Endothelial cell of umbilical vein (primary cell): ENCODE results near the gene RGS11. TPM values are rescaled to one million over a fixed set of nuclear protein-coding genes. Genes with fewer than 3 reads are reported as not detected.

Experiments used
- BruUV-seq: library from RNA; stranded (reverse); fragments of 400-500 nt; replicated peaks from 2 replicates; lab custom pipeline; 2021; lab: Mats Ljungman, UMichigan
- CTCF ChIA-PET: fragments of 300-600, 350-600 bp; sonication (Branson Sonifier 250); formaldehyde crosslinking; loops from one replicate; lab custom pipeline; 2021; ENCODE audit warnings: antibody characterized with exemption, inconsistent platforms; lab: Charles Lee
- POLR2A ChIA-PET: fragments of 300-600, 350-600 bp; sonication (Branson Sonifier 250); formaldehyde crosslinking; loops from one replicate; lab custom pipeline; 2021; ENCODE audit warnings: antibody characterized with exemption, inconsistent platforms; lab: Charles Lee
- DNase-seq: peaks from one replicate; pipeline ENCODE4 v3.0.0-alpha.2; 2011; ENCODE audit warnings: low read depth, low spot score
- FAIRE-seq: peaks from 2 replicates; lab custom pipeline; 2011; peaks lifted over from hg19 to GRCh38; lab: Jason Lieb, UNC
- H2AFZ ChIP-seq: 2 replicates; pipeline ENCODE4 v1.6.0; 2012; ENCODE audit warnings: low read depth, low read length, control low read depth, inconsistent platforms
- H3K27ac ChIP-seq: 2 replicates; pipeline ENCODE4 v1.5.1; 2011; ENCODE audit warnings: low read depth, mild to moderate bottlenecking, control low read depth, low read length, moderate library complexity; ENCODE audit not compliant: insufficient read depth
- H3K27me3 ChIP-seq, 2 experiments: 2 replicates each; pipeline versions ENCODE4 v1.6.0 to v1.6.1; 2011; ENCODE audit warnings: low read length in 2 of 2, mixed read lengths in 1 of 2; ENCODE audit not compliant: control insufficient read depth in 2 of 2, insufficient read depth in 2 of 2
- H3K36me3 ChIP-seq, 2 experiments: 2 replicates in 1 of 2; 3 replicates in 1 of 2; pipeline ENCODE4 v1.5.1; 2011; ENCODE audit warnings: low read length in 2 of 2, mild to moderate bottlenecking in 1 of 2, moderate library complexity in 1 of 2; ENCODE audit not compliant: control insufficient read depth in 2 of 2, insufficient read depth in 2 of 2; ENCODE audit errors: extremely low read depth in 1 of 2
- H3K4me1 ChIP-seq: 3 replicates; pipeline ENCODE4 v1.5.1; 2011; ENCODE audit warnings: mild to moderate bottlenecking, low read length; ENCODE audit not compliant: control insufficient read depth, insufficient read depth; ENCODE audit errors: extremely low read depth
- H3K4me2 ChIP-seq: 2 replicates; pipeline ENCODE4 v1.6.1; 2011; ENCODE audit warnings: low read length, control low read depth, mixed read lengths; ENCODE audit not compliant: insufficient read depth
- H3K4me3 ChIP-seq, 3 experiments: fragments of 200-600 bp in 1 of 3; sonication (generic), shearing (Covaris generic) in 1 of 3; replicated peaks in 1 of 3; 2 replicates each; pipeline ENCODE4 v1.5.1; 2011 to 2016; ENCODE audit warnings: control low read depth in 3 of 3, low read length in 3 of 3, mild to moderate bottlenecking in 2 of 3, inconsistent platforms in 1 of 3, low read depth in 1 of 3, moderate library complexity in 1 of 3; ENCODE audit not compliant: insufficient read depth in 1 of 3
- H3K79me2 ChIP-seq: 2 replicates; pipeline ENCODE4 v1.6.0; 2012; ENCODE audit warnings: low read length, inconsistent platforms; ENCODE audit not compliant: control insufficient read depth, insufficient read depth
- H3K9ac ChIP-seq: replicated peaks from 2 replicates; pipeline ENCODE3; 2011; ENCODE audit warnings: low read length, control low read depth; ENCODE audit not compliant: insufficient read depth; ENCODE audit errors: extremely low read depth
- H3K9me1 ChIP-seq: replicated peaks from 3 replicates; pipeline ENCODE4 v1.6.0; 2011; ENCODE audit warnings: mild to moderate bottlenecking, low read length; ENCODE audit not compliant: control insufficient read depth, insufficient read depth; ENCODE audit errors: extremely low read depth
- H3K9me3 ChIP-seq: replicated peaks from 2 replicates; pipeline ENCODE4 v1.5.1; 2012; ENCODE audit warnings: low read length, inconsistent platforms; ENCODE audit not compliant: control insufficient read depth, insufficient read depth
- H4K20me1 ChIP-seq: replicated peaks from 2 replicates; pipeline ENCODE3; 2011; ENCODE audit warnings: mild to moderate bottlenecking, low read length; ENCODE audit not compliant: control insufficient read depth, insufficient read depth; ENCODE audit errors: extremely low read depth
- CTCF ChIP-seq, 2 donors: IDR thresholded peaks; 1 replicate in 1 of 2; 2 replicates in 1 of 2; pipeline ENCODE4 v1.5.1; 2011; ENCODE audit warnings: low read length in 2 of 2, mild to moderate bottlenecking in 2 of 2, moderate library complexity in 2 of 2, control low read depth in 1 of 2, inconsistent platforms in 1 of 2, low read depth in 1 of 2; ENCODE audit not compliant: insufficient read depth in 1 of 2; ENCODE audit errors: extremely low read depth in 1 of 2
- EZH2 ChIP-seq: IDR thresholded peaks from 2 replicates; pipeline ENCODE4 v1.6.1; 2012; ENCODE audit warnings: borderline replicate concordance, low read depth, mild to moderate bottlenecking, moderate library complexity, low read length, inconsistent platforms; ENCODE audit not compliant: severe bottlenecking
- FOS ChIP-seq: IDR thresholded peaks from 2 replicates; pipeline ENCODE4 v1.6.1; 2011; ENCODE audit warnings: mild to moderate bottlenecking, low read length, moderate library complexity, borderline replicate concordance; ENCODE audit not compliant: insufficient read depth
- GATA2 ChIP-seq: IDR thresholded peaks from 2 replicates; pipeline ENCODE4 v1.7.0; 2011; ENCODE audit warnings: low read depth, mild to moderate bottlenecking, moderate library complexity, mixed read lengths, low read length; ENCODE audit not compliant: insufficient read length, insufficient read depth
- JUN ChIP-seq: IDR thresholded peaks from 2 replicates; pipeline ENCODE4 v1.6.1; 2011; ENCODE audit warnings: borderline replicate concordance, low read depth; ENCODE audit not compliant: insufficient read length, insufficient read depth
- MAX ChIP-seq: IDR thresholded peaks from 2 replicates; pipeline ENCODE4 v1.6.1; 2011; ENCODE audit not compliant: insufficient read depth, insufficient read length
- MYC ChIP-seq: IDR thresholded peaks from one replicate; pipeline ENCODE4 v1.6.1; 2011; ENCODE audit warnings: mild to moderate bottlenecking, low read depth, low read length
- POLR2A ChIP-seq: IDR thresholded peaks from 2 replicates; pipeline ENCODE4 v1.6.1; 2012; ENCODE audit warnings: low read depth, mild to moderate bottlenecking, control low read depth, low read length
- POLR2AphosphoS5 ChIP-seq: IDR thresholded peaks from 2 replicates; pipeline ENCODE4 v1.6.1; 2012; ENCODE audit warnings: low read depth, mild to moderate bottlenecking, control low read depth, low read length, moderate library complexity; ENCODE audit not compliant: insufficient read depth
- dilution Hi-C: fragments of 300-500 bp; cut with MboI; formaldehyde crosslinking; loops from one replicate; pipeline ENCODE4 v1.15.0; 2019; ENCODE audit warnings: low sequenced_read_pairs; ENCODE audit not compliant: extremely low pct_ligation_motif_present
- intact Hi-C: fragments of 100-400 bp; cut with micrococcal nuclease; formaldehyde crosslinking; loops from one replicate; pipeline ENCODE4 v1.10.0; 2022
- polyA plus RNA-seq, 4 experiments: library from polyadenylated mRNA; depleted of rRNA in 3 of 4; stranded (reverse) in 3 of 4; unstranded in 1 of 4; fragments of >200 nt; gene quantifications; 2 replicates each; pipeline versions ENCODE4 v1.2.1 to v1.2.3, GENCODE V29; 2011 to 2012; ENCODE audit warnings: missing spikeins in 1 of 4
- total RNA-seq: library from RNA; stranded (reverse); gene quantifications from 2 replicates; pipeline ENCODE4 v1.2.3, GENCODE V29; 2021

Gene RGS11
- total and polyA plus RNA-seq, 2 donors (not counting 3 experiments of a cell fraction or from before 2014, with no cell fraction given), result 3.0 to 4.9 TPM

GRCh38 chr16:324451-325334 lies 48.9 kb upstream of the RGS11 start:
- TF ChIP-seq CTCF (IDR thresholded peaks at IDR 0.05; ENCODE audit: extremely low read depth in 1 of 2, insufficient read depth in 1 of 2, low read depth in 1 of 2, low read length in 2 of 2) (no peak), POLR2AphosphoS5 (no peak), FOS (no peak), POLR2A (no peak), EZH2 (no peak), JUN (no peak), MAX (no peak), GATA2 (no peak), MYC (no peak)
- CTCF ChIA-PET, result no interaction called here
- no peak overlapping the region for H3K4me2 ChIP-seq
- no peak overlapping the region for H2AFZ ChIP-seq
- no TSS peak for BruUV-seq
- no peaks in the 10 kb centered on the region for H3K9me3 ChIP-seq
- H3K4me1 ChIP-seq, result peaks cover 16% of the 10 kb centered on the region
- DNase-seq (no peak), FAIRE-seq (no peak)
- no peak overlapping the region for H3K27ac ChIP-seq
- H3K36me3 ChIP-seq, result peaks cover 0 to 2% of the 10 kb centered on the region in 2 experiments
- dilution Hi-C loops (no loop called here), intact Hi-C loops (no loop called here)
- no peak overlapping the region for H3K9ac ChIP-seq
- no peak overlapping the region for H3K4me3 ChIP-seq
- no peaks in the 10 kb centered on the region for H4K20me1 ChIP-seq
- POLR2A ChIA-PET, result no interaction called here
- H3K27me3 ChIP-seq, result no peaks in the 10 kb centered on the region
- peaks cover 57% of the 10 kb centered on the region for H3K79me2 ChIP-seq
- no peaks in the 10 kb centered on the region for H3K9me1 ChIP-seq
